DMS79 treated with DMSO at 0.1 percent for 48 hours (cell line): ENCODE results near the gene NNMT.

Experiments used
- DNase-seq: peaks from one replicate; lab custom pipeline; 2025; lab: John Stamatoyannopoulos, UW

The NNMT gene

GRCh38 chr11:114295676-114296604 lies at the start of gene NNMT:
TSS of gene NNMT (plus strand) at chr11:114296399. CDS start at chr11:114296557, 158 bp downstream.
- no peak for DNase-seq

GRCh38 chr11:114247070-114247789 lies 49.0 kb upstream of the NNMT start:
- DNase-seq, result no peak

GRCh38 chr11:114250180-114250579 lies 46.0 kb upstream of the NNMT start:
- DNase-seq, result no peak

GRCh38 chr11:114250993-114251814 lies 45.0 kb upstream of the NNMT start:
- no peak for DNase-seq

- peak; percentile 59 for DNase-seq
Observed at GRCh38 chr11:114251815-114252337, 44.3 kb upstream of the NNMT start.

GRCh38 chr11:114252767-114253166 lies 43.4 kb upstream of the NNMT start:
- no peak for DNase-seq

GRCh38 chr11:114253771-114254170 lies 42.4 kb upstream of the NNMT start:
- DNase-seq, result no peak

- no peak for DNase-seq
Observed at GRCh38 chr11:114254571-114255146, 41.5 kb upstream of the NNMT start.

GRCh38 chr11:114255289-114255688 lies 40.9 kb upstream of the NNMT start:
- no peak for DNase-seq

- no peak for DNase-seq
Observed at GRCh38 chr11:114256176-114256966, 39.8 kb upstream of the NNMT start.

- DNase-seq, result no peak
Observed at GRCh38 chr11:114256967-114257286, 39.3 kb upstream of the NNMT start.

GRCh38 chr11:114257621-114258558 lies 38.3 kb upstream of the NNMT start:
- no peak for DNase-seq

GRCh38 chr11:114258696-114259095 lies 37.5 kb upstream of the NNMT start:
- no peak for DNase-seq

- peak; percentile 32 for DNase-seq
Observed at GRCh38 chr11:114259124-114259526, 37.1 kb upstream of the NNMT start.

GRCh38 chr11:114259551-114259983 lies 36.6 kb upstream of the NNMT start:
- DNase-seq, result no peak

GRCh38 chr11:114260077-114260476 lies 36.1 kb upstream of the NNMT start:
- DNase-seq, result no peak

GRCh38 chr11:114260483-114260882 lies 35.7 kb upstream of the NNMT start:
- DNase-seq, result no peak

GRCh38 chr11:114261791-114262190 lies 34.4 kb upstream of the NNMT start:
- no peak for DNase-seq

GRCh38 chr11:114262681-114263512 lies 33.3 kb upstream of the NNMT start:
- peak; percentile 63 for DNase-seq
